Colonic mucosa (tissue), 4 donors: ENCODE data around the gene DNAL4. TPM values are rescaled to one million over a fixed set of nuclear protein-coding genes. Genes with fewer than 3 reads are reported as not detected.

Experiments
- DNase-seq: peaks from one replicate; pipeline ENCODE4 v3.0.0-alpha.2; 2020
- H3K27ac ChIP-seq: fragments of 200-600 bp; one replicate; pipeline ENCODE4 v1.8.0; 2021
- H3K27me3 ChIP-seq: fragments of 200-600 bp; one replicate; pipeline ENCODE4 v1.8.0; 2021
- H3K36me3 ChIP-seq: fragments of 200-600 bp; one replicate; pipeline ENCODE4 v1.8.0; 2021
- H3K4me1 ChIP-seq: fragments of 200-600 bp; one replicate; pipeline ENCODE4 v1.8.0; 2021; ENCODE audit warnings: mild to moderate bottlenecking
- H3K4me3 ChIP-seq: fragments of 200-600 bp; one replicate; pipeline ENCODE4 v1.8.0; 2021
- H3K9ac ChIP-seq, 2 donors: one replicate each; pipeline ENCODE4 v1.7.0; 2013; ENCODE audit warnings: control low read depth in 2 of 2, low read depth in 2 of 2, low read length in 2 of 2
- H3K9me3 ChIP-seq: fragments of 200-600 bp; one replicate; pipeline ENCODE4 v1.8.0; 2021
- CTCF ChIP-seq: fragments of 200-600 bp; IDR thresholded peaks from one replicate; pipeline ENCODE4 v1.8.0; 2022; ENCODE audit warnings: antibody characterized with exemption, mild to moderate bottlenecking
- intact Hi-C: fragments of 100-400 bp; cut with DNase I; formaldehyde crosslinking; loops from one replicate; pipeline ENCODE4 v1.14.1; 2022
- total RNA-seq, 2 donors: library from RNA; stranded (reverse); fragmentation: NEBNext Ultra II Directional in 1 of 2; extraction: Animal tissue kit (Norgen Biotek cat#: 25700) in 1 of 2; gene quantifications; one replicate each; pipeline ENCODE4 v1.2.1, GENCODE V29; 2021
- donor health status: healthy.
- donor health status: DM: no; HTN: no; CAD: no.
- donor health status: DM: no; HTN: no; CAD: no.

Gene DNAL4
- total RNA-seq, 2 donors from 2014 or later: 15.8 to 17.8 TPM

- intact Hi-C loops: no loop called here
- H3K9me3 ChIP-seq: no peaks in the 10 kb centered on the region
Observed at GRCh38 chr22:38830026-38830844, 36.3 kb upstream of the DNAL4 start.

GRCh38 chr22:38829485-38829884 lies 35.5 kb upstream of the DNAL4 start:
- H3K27me3 ChIP-seq: no peaks in the 10 kb centered on the region
- no peak for TF ChIP-seq CTCF
- no peak overlapping the region for H3K27ac ChIP-seq
- H3K9ac ChIP-seq: no peak overlapping the region
- DNase-seq: no peak
- no peaks in the 10 kb centered on the region for H3K9me3 ChIP-seq
- intact Hi-C loops: no loop called here
- H3K4me3 ChIP-seq: no peak overlapping the region
- no peaks in the 10 kb centered on the region for H3K36me3 ChIP-seq
- H3K4me1 ChIP-seq: no peaks in the 10 kb centered on the region

More at GRCh38 chr22:38830026-38830844, 36.3 kb upstream of the DNAL4 start:
- no peak for DNase-seq
- Histone ChIP-seq H3K4me3 (no peak overlapping the region), H3K9ac (no peak overlapping the region), H3K4me1 (no peaks in the 10 kb centered on the region), H3K36me3 (no peaks in the 10 kb centered on the region), H3K27me3 (no peaks in the 10 kb centered on the region), H3K27ac (no peak overlapping the region)
- no peak for TF ChIP-seq CTCF

- no peak overlapping the region for H3K4me3 ChIP-seq
- no peak for TF ChIP-seq CTCF
- no peak for DNase-seq
- H3K9me3 ChIP-seq: no peaks in the 10 kb centered on the region
- H3K36me3 ChIP-seq: no peaks in the 10 kb centered on the region
- H3K27me3 ChIP-seq: no peaks in the 10 kb centered on the region
- H3K27ac ChIP-seq: no peak overlapping the region
- no peak overlapping the region for H3K9ac ChIP-seq
- no peaks in the 10 kb centered on the region for H3K4me1 ChIP-seq
- intact Hi-C loops: no loop called here
Observed at GRCh38 chr22:38828616-38829205, 34.8 kb upstream of the DNAL4 start.

- H3K27ac ChIP-seq: no peak overlapping the region
- no peak overlapping the region for H3K4me3 ChIP-seq
- TF ChIP-seq CTCF: no peak
- intact Hi-C loops: no loop called here
- H3K9ac ChIP-seq: no peak overlapping the region
- H3K27me3 ChIP-seq: no peaks in the 10 kb centered on the region
- DNase-seq: no peak
- no peaks in the 10 kb centered on the region for H3K36me3 ChIP-seq
- no peaks in the 10 kb centered on the region for H3K9me3 ChIP-seq
- no peaks in the 10 kb centered on the region for H3K4me1 ChIP-seq
Observed at GRCh38 chr22:38828191-38828590, 34.2 kb upstream of the DNAL4 start.

GRCh38 chr22:38827510-38827909 lies 33.6 kb upstream of the DNAL4 start:
- Histone ChIP-seq H3K9ac (no peak overlapping the region), H3K4me1 (no peaks in the 10 kb centered on the region), H3K27ac (no peak overlapping the region), H3K9me3 (no peaks in the 10 kb centered on the region), H3K4me3 (no peak overlapping the region), H3K27me3 (no peaks in the 10 kb centered on the region), H3K36me3 (no peaks in the 10 kb centered on the region)
- DNase-seq: no peak
- intact Hi-C loops: no loop called here
- no peak for TF ChIP-seq CTCF
